ENCODE results near the gene SPIN2B. TPM values are rescaled to one million over a fixed set of nuclear protein-coding genes. Genes with fewer than 3 reads are reported as not detected.
"Not testable (repeated sequence)": the region's sequence is repeated elsewhere in the genome, so short reads cannot be mapped to it uniquely, and the experiment has no call there.

The SPIN2B gene
- total RNA-seq, 2 experiments from 2014 or later = 14.2 to 14.3 TPM

DNA sequence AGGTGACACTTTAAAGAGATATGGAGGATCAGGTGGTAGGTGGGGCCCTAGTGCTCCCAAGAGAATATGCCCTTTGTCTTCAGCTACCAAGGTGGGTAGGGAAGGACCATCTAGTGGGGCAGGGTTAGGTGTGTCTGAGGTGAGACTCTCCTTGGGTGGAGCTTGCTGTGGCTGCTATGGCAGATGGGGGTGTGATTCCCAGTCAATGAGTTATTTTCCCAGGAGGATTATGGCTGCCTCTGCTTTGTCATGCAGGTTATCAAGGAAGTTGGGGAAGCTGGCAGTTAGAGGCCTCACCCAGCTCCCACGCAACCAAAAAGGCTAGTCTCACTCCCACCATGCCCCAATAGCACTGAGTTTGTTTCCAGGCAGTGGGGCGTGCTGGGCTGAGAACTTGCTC lies 33.8 kb upstream of the SPIN2B start:
- H3K4me3 ChIP-seq (ENCODE audit: low read depth, low read length, poor library complexity, severe bottlenecking) = no peak overlapping the region
- H2AFZ ChIP-seq (ENCODE audit: low read length) = no peak overlapping the region
- no peaks in the 10 kb centered on the region for H3K36me3 ChIP-seq (ENCODE audit: insufficient read depth, low read length)
- ChIA-PET POLR2A (no interaction called here), CTCF (ENCODE audit: unreplicated experiment) (no interaction called here)
- H3K9me2 ChIP-seq (ENCODE audit: insufficient read depth, low read length) = no peaks in the 10 kb centered on the region
- no peak for DNase-seq (ENCODE audit: low spot score)
- H3K27ac ChIP-seq (ENCODE audit: low read depth, low read length, poor library complexity, severe bottlenecking) = no peak overlapping the region
- no peaks in the 10 kb centered on the region for H3K9me3 ChIP-seq (ENCODE audit: low read length)
- no peaks in the 10 kb centered on the region for H4K20me1 ChIP-seq (ENCODE audit: insufficient read depth, low read length)
- no TSS peak for BruUV-seq (replicated peaks)
- H3K79me2 ChIP-seq (ENCODE audit: insufficient read depth, low read depth, low read length) = no peaks in the 10 kb centered on the region
- H3K4me1 ChIP-seq (ENCODE audit: insufficient read depth, low read length, poor library complexity, severe bottlenecking) = no peaks in the 10 kb centered on the region
- TF ChIP-seq, protein P1, sequence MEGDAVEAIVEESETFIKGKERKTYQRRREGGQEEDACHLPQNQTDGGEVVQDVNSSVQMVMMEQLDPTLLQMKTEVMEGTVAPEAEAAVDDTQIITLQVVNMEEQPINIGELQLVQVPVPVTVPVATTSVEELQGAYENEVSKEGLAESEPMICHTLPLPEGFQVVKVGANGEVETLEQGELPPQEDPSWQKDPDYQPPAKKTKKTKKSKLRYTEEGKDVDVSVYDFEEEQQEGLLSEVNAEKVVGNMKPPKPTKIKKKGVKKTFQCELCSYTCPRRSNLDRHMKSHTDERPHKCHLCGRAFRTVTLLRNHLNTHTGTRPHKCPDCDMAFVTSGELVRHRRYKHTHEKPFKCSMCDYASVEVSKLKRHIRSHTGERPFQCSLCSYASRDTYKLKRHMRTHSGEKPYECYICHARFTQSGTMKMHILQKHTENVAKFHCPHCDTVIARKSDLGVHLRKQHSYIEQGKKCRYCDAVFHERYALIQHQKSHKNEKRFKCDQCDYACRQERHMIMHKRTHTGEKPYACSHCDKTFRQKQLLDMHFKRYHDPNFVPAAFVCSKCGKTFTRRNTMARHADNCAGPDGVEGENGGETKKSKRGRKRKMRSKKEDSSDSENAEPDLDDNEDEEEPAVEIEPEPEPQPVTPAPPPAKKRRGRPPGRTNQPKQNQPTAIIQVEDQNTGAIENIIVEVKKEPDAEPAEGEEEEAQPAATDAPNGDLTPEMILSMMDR (conservative IDR thresholded peaks at IDR 0.05; ENCODE audit: low read length) = no peak
- TF ChIP-seq EZH2phosphoT487 (IDR thresholded peaks at IDR 0.05; ENCODE audit: borderline replicate concordance, low read depth, low read length) = no peak
- intact Hi-C loops (cut with micrococcal nuclease; ENCODE audit: unreplicated experiment) = no loop called here
- H3K4me2 ChIP-seq (ENCODE audit: low read length) = no peak overlapping the region

DNA sequence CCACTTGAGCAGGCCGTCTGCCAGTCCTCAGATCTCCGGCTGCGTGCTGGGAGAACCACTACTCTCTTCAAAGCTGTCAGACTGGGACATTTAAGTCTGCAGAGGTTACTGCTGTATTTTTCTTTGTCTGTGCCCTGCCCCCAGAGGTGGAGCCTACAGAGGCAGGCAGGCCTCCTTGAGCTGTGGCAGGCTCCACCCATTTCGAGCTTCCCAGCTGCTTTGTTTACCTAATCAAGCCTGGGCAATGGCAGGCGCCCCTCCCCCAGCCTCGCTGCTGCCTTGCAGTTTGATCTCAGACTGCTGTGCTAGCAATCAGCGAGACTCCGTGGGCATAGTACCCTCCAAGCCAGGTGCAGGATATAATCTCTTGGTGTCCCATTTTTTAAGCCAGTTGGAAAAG lies 30.9 kb upstream of the SPIN2B start:
- BruUV-seq (replicated peaks); intact Hi-C loops (cut with micrococcal nuclease; ENCODE audit: unreplicated experiment); H3K9me3 ChIP-seq (ENCODE audit: low read length); H3K79me2 ChIP-seq (ENCODE audit: insufficient read depth, low read depth, low read length); H3K4me1 ChIP-seq (ENCODE audit: insufficient read depth, low read length, poor library complexity, severe bottlenecking); H3K4me2 ChIP-seq (ENCODE audit: low read length); H3K4me3 ChIP-seq (ENCODE audit: low read depth, low read length, poor library complexity, severe bottlenecking); DNase-seq (ENCODE audit: low spot score); CTCF ChIA-PET (ENCODE audit: unreplicated experiment); H2AFZ ChIP-seq (ENCODE audit: low read length); H4K20me1 ChIP-seq (ENCODE audit: insufficient read depth, low read length); H3K27ac ChIP-seq (ENCODE audit: low read depth, low read length, poor library complexity, severe bottlenecking); H3K36me3 ChIP-seq (ENCODE audit: insufficient read depth, low read length); H3K9me2 ChIP-seq (ENCODE audit: insufficient read depth, low read length); POLR2A ChIA-PET: not testable (repeated sequence)

DNA sequence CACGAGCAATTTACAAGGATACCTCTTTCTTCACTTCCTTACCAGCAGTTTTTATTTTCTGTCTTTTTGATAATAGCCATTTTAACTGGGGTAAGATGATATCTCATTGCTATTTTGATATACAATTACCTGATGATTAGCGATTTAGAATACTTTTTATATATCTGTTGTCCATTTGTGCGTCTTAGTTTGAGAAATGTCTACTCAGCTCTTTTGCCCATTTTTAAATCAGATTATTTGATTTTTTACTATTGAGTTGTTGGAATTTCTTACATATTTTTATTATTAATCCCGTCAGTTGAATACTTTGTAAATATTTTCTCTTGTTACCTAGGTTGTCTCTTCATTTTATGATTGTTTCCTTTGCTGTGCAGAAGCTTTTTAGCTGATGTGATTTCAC lies 17.3 kb upstream of the SPIN2B start:
- POLR2A ChIA-PET = no interaction called here
- intact Hi-C loops (cut with micrococcal nuclease; ENCODE audit: unreplicated experiment) = no loop called here
- no peaks in the 10 kb centered on the region for H4K20me1 ChIP-seq (ENCODE audit: insufficient read depth, low read length)
- no peaks in the 10 kb centered on the region for H3K4me1 ChIP-seq (ENCODE audit: insufficient read depth, low read length, poor library complexity, severe bottlenecking)
- H2AFZ ChIP-seq (ENCODE audit: low read length) = no peak overlapping the region
- CTCF ChIA-PET (ENCODE audit: unreplicated experiment) = no interaction called here
- no peak overlapping the region for H3K27ac ChIP-seq (ENCODE audit: low read depth, low read length, poor library complexity, severe bottlenecking)
- no peak overlapping the region for H3K4me3 ChIP-seq (ENCODE audit: low read depth, low read length, poor library complexity, severe bottlenecking)
- no peaks in the 10 kb centered on the region for H3K79me2 ChIP-seq (ENCODE audit: insufficient read depth, low read depth, low read length)
- TF ChIP-seq EZH2phosphoT487 (IDR thresholded peaks at IDR 0.05; ENCODE audit: borderline replicate concordance, low read depth, low read length) = no peak
- TF ChIP-seq, protein P1 (conservative IDR thresholded peaks at IDR 0.05; ENCODE audit: low read length) = no peak
- H3K36me3 ChIP-seq (ENCODE audit: insufficient read depth, low read length) = no peaks in the 10 kb centered on the region
- no peaks in the 10 kb centered on the region for H3K9me3 ChIP-seq (ENCODE audit: low read length)
- BruUV-seq (replicated peaks) = no TSS peak
- no peaks in the 10 kb centered on the region for H3K9me2 ChIP-seq (ENCODE audit: insufficient read depth, low read length)
- no peak for DNase-seq (ENCODE audit: low spot score)
- no peak overlapping the region for H3K4me2 ChIP-seq (ENCODE audit: low read length)

Data from OCI-LY7 (cell line).